NCI-H748 treated with DMSO at 0.1 percent for 48 hours (cell line): ENCODE measurements around the gene UFSP2.

Source experiments
- DNase-seq: peaks from one replicate; lab custom pipeline; 2025; lab: John Stamatoyannopoulos, UW

Gene UFSP2

GRCh38 chr4:185426960-185427688 is 1.4 kb upstream of the UFSP2 start:
- DNase-seq: no peak

GRCh38 chr4:185424905-185425646 is 688 bp downstream of the UFSP2 start:
- no peak for DNase-seq

DNA sequence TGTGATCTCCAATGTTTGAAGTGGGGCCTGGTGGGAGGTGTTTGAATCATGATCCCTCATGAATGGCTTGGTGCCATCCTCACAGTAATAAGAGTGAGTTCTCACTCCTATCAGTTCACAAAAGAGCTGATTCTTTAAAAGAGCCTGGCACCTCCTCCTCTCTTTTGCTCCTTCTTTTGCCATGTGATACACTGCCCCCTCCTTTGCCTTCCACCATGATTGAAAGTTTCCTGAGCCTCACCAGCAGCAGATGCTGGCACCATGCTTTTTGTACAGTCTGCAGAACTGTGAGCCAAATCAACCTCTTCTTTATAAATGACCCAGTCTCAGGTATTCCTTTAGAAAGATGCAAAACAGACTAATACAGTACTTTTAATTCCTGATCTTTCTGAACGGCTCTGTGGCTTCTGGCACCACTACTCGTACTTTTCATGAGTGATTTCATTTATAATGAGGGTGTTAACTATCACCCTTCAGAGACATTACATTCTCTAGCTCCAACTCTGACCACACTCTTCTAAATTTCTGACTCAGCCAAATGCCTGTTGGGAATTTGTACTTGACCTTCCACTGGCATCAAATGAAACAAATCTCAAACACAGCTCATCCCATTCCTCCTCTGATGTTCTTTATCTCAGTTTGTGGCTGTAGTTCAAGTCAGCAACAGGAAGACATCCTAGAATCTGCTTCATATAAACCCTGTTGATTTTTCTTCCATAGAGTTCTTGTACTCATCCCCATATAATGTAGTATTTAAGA is 4.2 kb downstream of the UFSP2 start:
- no peak for DNase-seq

- no peak for DNase-seq
Observed at GRCh38 chr4:185416955-185417354, 8.8 kb downstream of the UFSP2 start.

DNA sequence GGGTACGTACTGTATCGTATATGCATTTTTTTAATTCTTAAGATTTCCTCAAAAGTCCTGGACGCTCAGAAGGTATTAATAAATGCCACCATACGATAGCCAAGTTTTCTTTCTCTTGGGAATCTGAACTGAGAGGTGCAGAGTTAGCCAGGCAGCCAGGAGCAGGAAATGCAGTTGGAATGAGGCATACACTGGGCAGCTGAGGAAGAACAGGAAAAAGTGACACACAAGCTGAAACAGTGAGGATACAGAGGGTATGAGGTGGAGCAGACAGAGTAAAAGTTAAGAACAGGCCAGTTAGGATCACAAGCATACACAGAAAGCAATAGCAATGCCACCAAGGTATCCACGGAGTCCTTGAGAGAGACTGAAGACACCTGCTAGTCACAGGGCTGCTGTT is 13.4 kb downstream of the UFSP2 start:
- no peak for DNase-seq

DNA sequence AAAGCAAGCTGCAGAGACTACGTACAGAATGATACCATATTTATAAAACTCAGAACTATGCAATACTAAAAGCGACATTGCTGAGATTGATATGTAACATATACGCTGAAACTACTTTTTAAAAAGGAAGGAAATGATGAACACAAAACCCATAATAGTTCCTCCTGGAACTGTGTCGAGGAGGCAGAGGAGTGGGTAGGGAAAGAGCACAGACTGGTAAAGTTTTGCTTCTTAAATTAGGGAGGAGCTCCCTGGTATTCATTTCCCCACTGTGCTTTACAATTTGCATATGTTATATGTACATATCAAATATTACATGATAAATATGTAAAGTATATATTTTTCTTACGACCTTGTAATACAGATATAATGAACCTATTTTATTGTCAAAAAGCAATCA is 13.9 kb downstream of the UFSP2 start:
- no peak for DNase-seq

DNA sequence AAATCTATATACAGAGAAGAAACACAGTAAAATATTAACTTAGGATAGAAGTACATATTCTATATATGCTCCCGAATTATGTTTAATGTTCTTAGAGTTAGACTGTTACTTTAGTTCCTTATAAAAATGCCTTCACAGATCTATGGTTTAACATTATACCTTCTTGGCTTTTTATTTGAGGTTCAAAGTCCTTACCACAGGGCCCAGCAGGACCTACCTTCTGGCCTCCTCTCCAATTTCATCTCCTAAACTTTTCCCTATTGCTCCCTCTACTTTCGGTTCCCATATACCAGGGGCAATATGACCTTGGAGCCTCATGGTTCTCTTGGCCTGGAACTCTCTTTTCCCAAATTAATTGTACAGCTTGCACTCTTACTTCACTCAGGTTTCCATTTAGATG is 17.3 kb downstream of the UFSP2 start:
- no peak for DNase-seq

DNA sequence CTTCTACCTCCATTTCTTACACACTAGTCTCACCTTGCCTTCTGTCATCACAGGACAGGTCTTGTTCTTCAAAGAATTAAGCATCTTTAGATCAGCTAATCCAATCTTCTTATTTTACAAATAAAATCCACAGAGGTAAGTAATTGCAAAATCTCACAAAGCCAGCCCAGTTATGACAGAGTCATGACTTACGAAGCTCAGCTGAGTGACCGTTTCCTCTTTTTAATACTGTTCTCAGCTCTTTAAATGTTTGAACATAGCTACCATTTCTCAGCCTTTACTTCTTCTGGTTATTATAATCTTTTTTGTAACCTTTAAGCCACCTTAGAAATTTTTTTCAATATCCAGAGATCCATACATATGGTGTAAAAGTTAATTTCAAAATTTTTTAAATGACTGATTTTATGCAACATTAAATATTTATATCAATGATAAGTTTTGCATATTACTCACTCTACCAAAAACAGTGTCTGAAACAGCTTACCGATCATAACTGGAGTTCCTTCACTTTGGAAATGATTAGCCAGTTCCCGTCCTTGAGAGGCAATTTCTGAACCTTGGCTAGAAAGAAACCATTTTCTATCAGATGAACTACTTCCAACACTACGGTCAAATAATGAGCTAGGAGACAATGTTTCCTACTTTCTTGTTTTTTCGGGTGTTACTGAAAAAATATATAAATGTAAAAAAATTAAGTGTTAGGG is 20.3 kb downstream of the UFSP2 start:
- DNase-seq: no peak

- DNase-seq: no peak
Observed at GRCh38 chr4:185404031-185404430, 21.7 kb downstream of the UFSP2 start.

DNA sequence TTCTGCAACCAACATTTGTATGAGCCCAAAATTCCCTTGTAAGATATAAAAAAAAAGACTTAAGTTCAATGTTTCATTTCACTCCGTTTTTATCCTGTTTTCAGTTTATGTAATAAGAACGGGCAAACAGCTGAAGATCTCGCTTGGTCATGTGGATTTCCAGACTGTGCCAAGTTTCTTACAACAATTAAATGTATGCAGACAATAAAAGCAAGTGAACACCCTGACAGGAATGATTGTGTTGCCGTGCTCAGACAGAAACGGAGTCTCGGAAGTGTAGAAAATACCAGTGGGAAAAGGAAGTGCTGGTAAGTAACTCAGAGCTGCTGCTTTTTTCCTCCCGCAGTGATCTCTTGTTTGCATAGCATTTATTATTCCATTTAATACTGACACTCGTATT is 26.3 kb downstream of the UFSP2 start:
- DNase-seq: peak; percentile 39

DNA sequence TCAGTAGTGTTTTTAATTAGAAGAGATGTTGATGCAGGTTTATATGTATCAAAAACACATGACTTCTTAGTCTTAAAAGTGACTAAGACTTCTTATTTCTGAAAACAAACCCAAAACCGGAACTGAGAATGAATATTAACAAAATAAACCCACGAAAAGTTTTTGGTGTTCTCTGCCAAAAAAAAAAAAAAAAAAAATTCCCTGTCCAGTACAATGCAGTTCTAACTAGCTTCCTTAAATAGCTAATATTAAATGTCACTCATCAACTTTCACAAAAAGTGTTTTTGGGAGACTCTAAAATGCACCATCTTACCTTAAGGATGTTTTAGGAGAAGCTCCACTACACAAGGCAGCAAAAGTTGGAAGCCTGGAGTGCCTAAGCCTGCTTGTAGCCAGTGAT is 27.1 kb downstream of the UFSP2 start:
- DNase-seq: no peak

DNA sequence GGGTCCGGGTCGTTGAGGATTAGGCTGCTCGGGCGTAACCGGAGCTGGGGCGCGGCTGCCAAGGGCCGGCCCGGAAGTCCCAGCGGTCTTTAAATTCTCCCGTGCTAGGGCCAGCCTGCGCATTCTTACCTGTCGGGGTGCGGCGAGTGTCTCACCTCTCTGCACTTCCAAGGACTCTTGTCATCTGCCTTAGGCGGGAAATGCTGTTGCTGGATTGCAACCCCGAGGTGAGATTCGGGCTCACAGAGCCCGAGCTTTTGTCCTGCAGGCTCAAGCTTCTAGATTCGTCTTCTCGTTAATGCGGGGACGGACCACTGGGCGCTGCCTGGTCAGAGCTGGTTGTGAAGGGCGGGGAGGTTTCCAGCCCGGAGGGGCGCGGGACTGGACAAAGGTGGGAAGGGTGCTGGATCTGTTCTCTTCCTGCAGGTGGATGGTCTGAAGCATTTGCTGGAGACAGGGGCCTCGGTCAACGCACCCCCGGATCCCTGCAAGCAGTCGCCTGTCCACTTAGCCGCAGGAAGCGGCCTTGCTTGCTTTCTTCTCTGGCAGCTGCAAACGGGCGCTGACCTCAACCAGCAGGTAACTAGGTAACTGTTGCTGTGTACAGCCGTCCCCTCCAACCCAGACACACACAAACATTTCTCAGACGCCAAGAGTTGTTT is 28.9 kb downstream of the UFSP2 start, which contains the start of gene ANKRD37:
Gene ANKRD37 (plus strand): TSS at position 118 of the 662 bp plus-strand sequence. CDS start 83 bp downstream, at position 201.
- DNase-seq: peak; percentile 52

DNA sequence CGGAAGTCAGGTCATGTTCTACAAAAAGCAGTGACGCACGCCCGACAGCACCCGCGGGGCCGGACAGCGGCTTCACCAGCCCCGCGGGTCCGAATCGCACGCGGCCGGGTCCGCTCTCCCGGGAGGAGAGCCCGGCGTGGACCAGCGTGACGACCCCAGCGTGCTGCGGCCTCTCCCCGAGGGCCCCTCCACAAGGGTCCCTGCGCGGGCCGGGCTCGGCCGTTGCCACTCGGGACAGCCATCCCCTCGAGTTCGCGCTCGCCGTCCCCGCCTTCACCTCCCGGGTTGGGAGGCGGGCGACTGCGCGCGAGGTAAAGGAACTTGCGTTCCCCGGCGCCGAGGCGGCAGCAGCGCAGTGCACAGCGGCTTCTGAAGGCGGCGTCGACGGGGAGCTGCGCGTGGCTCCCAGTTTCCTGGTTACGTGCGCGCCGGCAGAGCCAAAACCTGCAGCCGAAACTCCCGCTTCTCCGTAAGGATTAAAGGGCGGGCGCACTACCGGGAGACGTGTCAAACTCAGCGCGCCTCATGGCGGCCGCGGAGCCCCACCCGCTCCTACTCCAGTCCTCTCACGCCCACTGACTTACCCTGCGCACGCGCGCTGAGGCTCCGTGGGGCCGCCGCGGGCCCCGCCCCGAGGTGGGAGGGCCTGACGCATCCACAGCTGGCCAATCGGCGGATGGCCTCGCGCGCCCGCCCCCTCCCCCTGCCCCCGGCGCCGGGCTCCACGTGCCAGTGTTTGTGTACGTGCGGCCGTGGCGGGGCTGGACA is 29.6 kb downstream of the UFSP2 start:
- DNase-seq: peak; percentile 90

DNA sequence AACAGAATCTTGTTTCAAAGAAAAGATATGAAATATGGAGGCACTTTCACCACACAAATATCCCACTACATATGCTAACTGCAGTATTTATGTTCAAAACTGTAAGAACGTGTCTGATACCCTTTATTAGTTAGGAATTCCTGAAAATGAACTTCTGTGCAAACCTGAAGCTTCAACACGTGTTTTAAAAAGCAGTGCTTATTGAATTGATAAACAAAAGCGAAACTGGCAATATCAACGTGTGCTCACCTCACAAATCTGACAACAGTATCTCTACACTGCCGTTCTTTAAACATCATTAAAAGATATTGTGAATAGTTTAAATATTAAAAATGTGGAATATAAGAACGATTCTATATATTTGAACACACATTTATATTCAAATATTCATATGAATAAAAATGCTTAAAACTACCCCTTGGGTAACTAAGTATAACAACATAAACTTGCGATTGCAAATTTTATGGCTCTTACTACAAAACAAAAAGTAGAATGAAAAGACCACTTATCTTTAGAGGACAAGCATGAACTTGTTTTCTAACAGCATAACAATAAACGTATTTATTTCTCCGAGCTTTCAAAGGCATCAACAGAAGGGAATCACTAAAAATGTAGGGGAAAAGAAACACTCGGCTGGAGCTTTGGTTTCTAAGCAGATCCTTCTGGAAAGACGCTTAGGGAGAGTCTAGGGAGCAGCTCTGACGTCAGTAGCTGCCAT is 30.4 kb downstream of the UFSP2 start, which contains the start of gene LRP2BP:
Gene LRP2BP (minus strand): TSS at position 687 of the 718 bp plus-strand sequence. CDS start 17,738 bp downstream, outside the sequence.
- DNase-seq: peak; percentile 68

GRCh38 chr4:185394568-185395237 is 31.1 kb downstream of the UFSP2 start:
- no peak for DNase-seq

DNA sequence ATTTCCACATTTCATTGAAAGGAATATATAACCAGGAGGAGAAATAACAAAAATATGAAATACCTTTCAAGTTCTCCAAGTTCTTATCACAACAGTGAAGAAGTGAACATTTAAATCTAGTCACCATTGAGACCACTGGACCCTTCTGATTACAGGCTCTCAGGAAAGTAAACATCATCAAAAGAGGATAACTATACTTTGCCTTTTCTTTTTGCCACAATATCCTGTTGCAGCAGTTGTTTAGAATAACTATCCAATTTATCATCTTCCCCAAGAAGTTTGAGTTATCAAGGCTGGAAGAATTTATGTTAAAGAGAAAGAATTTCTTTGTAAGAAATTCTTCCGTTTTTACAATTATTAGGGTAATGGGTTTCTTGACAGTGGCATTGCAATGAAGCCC is 33.6 kb downstream of the UFSP2 start:
- DNase-seq: no peak

GRCh38 chr4:185390941-185391340 is 34.8 kb downstream of the UFSP2 start:
- DNase-seq: no peak

DNA sequence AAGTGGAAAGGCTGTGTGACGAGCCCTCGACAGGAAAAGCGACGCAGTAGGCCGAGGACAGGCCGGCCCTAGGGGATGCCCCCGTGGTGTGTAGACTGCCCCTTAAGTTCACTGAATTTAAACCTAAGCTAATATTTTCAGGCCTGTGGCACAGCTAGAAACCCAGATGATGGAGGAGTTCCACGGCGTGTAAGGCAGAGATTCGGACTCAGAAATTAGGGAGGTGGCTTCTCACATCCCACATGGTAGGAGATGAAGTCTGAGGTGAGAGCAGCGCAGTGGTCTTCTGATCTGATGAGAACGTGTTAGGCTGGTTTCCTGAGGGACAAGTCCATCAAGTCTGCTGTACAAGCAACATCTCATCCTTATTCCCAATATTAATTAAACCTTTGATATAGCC is 37.8 kb downstream of the UFSP2 start:
- DNase-seq: no peak

GRCh38 chr4:185384930-185385331 is 40.8 kb downstream of the UFSP2 start:
- peak; percentile 61 for DNase-seq
